ENCODE measurements around the gene IGFBP6.

The IGFBP6 gene

GRCh38 chr12:53147653-53148052 is 50.2 kb downstream of the IGFBP6 start:
- no peak for TF ChIP-seq CTCF (conservative IDR thresholded peaks at IDR 0.05)
- H3K27ac ChIP-seq: no peak overlapping the region

- no peak overlapping the region for H3K27ac ChIP-seq
- TF ChIP-seq CTCF (conservative IDR thresholded peaks at IDR 0.05): no peak
These were observed 53.6 kb downstream of the IGFBP6 start for GRCh38 chr12:53151039-53151438.

All from VCaP (cell line).